Mesenchymal stem cell (in vitro differentiated cells and primary cell): ENCODE results near the gene TECPR1.

Source experiments
- DNase-seq: peaks from one replicate; pipeline ENCODE4 v3.0.0-alpha.2; 2013
- H2AFZ ChIP-seq: one replicate; pipeline ENCODE4 v1.6.1; 2013; ENCODE audit warnings: low read depth, mild to moderate bottlenecking, control low read depth, inconsistent platforms, low read length, moderate library complexity
- H2AK5ac ChIP-seq: 2 replicates; pipeline ENCODE4 v1.6.1; 2013; ENCODE audit warnings: low read length, moderate library complexity, mild to moderate bottlenecking, inconsistent platforms; ENCODE audit not compliant: severe bottlenecking
- H2BK120ac ChIP-seq: one replicate; pipeline ENCODE4 v1.6.1; 2013; ENCODE audit warnings: low read depth, mild to moderate bottlenecking, inconsistent platforms, low read length, moderate library complexity
- H2BK12ac ChIP-seq, 2 experiments: one replicate each; pipeline ENCODE4 v1.6.1; 2013; ENCODE audit warnings: inconsistent platforms in 2 of 2, low read length in 2 of 2, mild to moderate bottlenecking in 2 of 2, moderate library complexity in 2 of 2, control low read depth in 1 of 2
- H2BK15ac ChIP-seq: one replicate; pipeline ENCODE4 v1.6.1; 2013; ENCODE audit warnings: mild to moderate bottlenecking, low read depth, inconsistent platforms; ENCODE audit not compliant: poor library complexity, severe bottlenecking
- H2BK5ac ChIP-seq: 2 replicates; pipeline ENCODE4 v1.6.1; 2013; ENCODE audit warnings: low read depth, mild to moderate bottlenecking, low read length, control low read depth, inconsistent platforms; ENCODE audit not compliant: poor library complexity, severe bottlenecking
- H3K14ac ChIP-seq, 2 experiments: one replicate each; pipeline ENCODE4 v1.6.1; 2013; ENCODE audit warnings: inconsistent platforms in 2 of 2, low read length in 2 of 2, control low read depth in 1 of 2, mild to moderate bottlenecking in 1 of 2, moderate library complexity in 1 of 2
- H3K18ac ChIP-seq, 2 experiments: one replicate each; pipeline ENCODE4 v1.6.1; 2013; ENCODE audit warnings: inconsistent platforms in 2 of 2, low read length in 2 of 2, control low read depth in 1 of 2, low read depth in 1 of 2, mild to moderate bottlenecking in 1 of 2
- H3K23ac ChIP-seq, 2 experiments: one replicate each; pipeline ENCODE4 v1.6.1; 2013; ENCODE audit warnings: inconsistent platforms in 2 of 2, low read length in 2 of 2, mild to moderate bottlenecking in 2 of 2, moderate library complexity in 2 of 2, control low read depth in 1 of 2
- H3K27ac ChIP-seq: 2 replicates; pipeline ENCODE4 v1.5.1; 2013; ENCODE audit warnings: mild to moderate bottlenecking, moderate library complexity, low read length, control low read depth, inconsistent platforms; ENCODE audit not compliant: poor library complexity, severe bottlenecking
- H3K27me3 ChIP-seq, 2 experiments: 2 replicates each; pipeline versions ENCODE4 v1.6.1 to v1.7.0; 2013; ENCODE audit warnings: low read length in 2 of 2, mild to moderate bottlenecking in 2 of 2, moderate library complexity in 2 of 2, control low read depth in 1 of 2, inconsistent platforms in 1 of 2; ENCODE audit not compliant: control insufficient read depth in 1 of 2, insufficient read depth in 1 of 2
- H3K36me3 ChIP-seq, 2 experiments: 2 replicates each; pipeline versions ENCODE4 v1.6.1 to v1.7.0; 2013; ENCODE audit warnings: low read length in 2 of 2, control low read depth in 1 of 2, inconsistent platforms in 1 of 2, low read depth in 1 of 2, mild to moderate bottlenecking in 1 of 2; ENCODE audit not compliant: insufficient read depth in 2 of 2, control insufficient read depth in 1 of 2
- H3K4ac ChIP-seq, 2 experiments: one replicate each; pipeline ENCODE4 v1.6.1; 2013; ENCODE audit warnings: inconsistent platforms in 2 of 2, low read length in 2 of 2, mild to moderate bottlenecking in 2 of 2, moderate library complexity in 2 of 2, control low read depth in 1 of 2, low read depth in 1 of 2
- H3K4me1 ChIP-seq: 2 replicates; pipeline ENCODE4 v1.6.1; 2013; ENCODE audit warnings: low read depth, low read length, control low read depth; ENCODE audit not compliant: control insufficient read depth, insufficient read depth
- H3K4me2 ChIP-seq: 2 replicates; pipeline ENCODE4 v1.6.1; 2013; ENCODE audit warnings: low read length, mild to moderate bottlenecking, inconsistent platforms; ENCODE audit not compliant: poor library complexity, severe bottlenecking
- H3K4me3 ChIP-seq, 2 experiments: 2 replicates each; pipeline versions ENCODE4 v1.5.1 to v1.7.0; 2013; ENCODE audit warnings: low read length in 2 of 2, mild to moderate bottlenecking in 2 of 2, control low read depth in 1 of 2, low read depth in 1 of 2; ENCODE audit not compliant: insufficient read depth in 1 of 2
- H3K79me1 ChIP-seq: replicated peaks from 2 replicates; pipeline ENCODE4 v1.6.1; 2013; ENCODE audit warnings: mild to moderate bottlenecking, control low read depth, low read length, inconsistent platforms; ENCODE audit not compliant: poor library complexity, severe bottlenecking
- H3K9ac ChIP-seq: 2 replicates; pipeline ENCODE4 v1.7.0; 2013; ENCODE audit warnings: mild to moderate bottlenecking, low read length, moderate library complexity
- H3K9me3 ChIP-seq: 2 replicates; pipeline ENCODE4 v1.7.0; 2013; ENCODE audit warnings: mild to moderate bottlenecking, low read length; ENCODE audit not compliant: control insufficient read depth
- H4K8ac ChIP-seq: one replicate; pipeline ENCODE4 v1.6.1; 2013; ENCODE audit warnings: inconsistent platforms, mild to moderate bottlenecking, low read length, moderate library complexity
- H4K91ac ChIP-seq: one replicate; pipeline ENCODE4 v1.6.1; 2013; ENCODE audit warnings: mild to moderate bottlenecking, low read length, inconsistent platforms
- WGBS: methylation state at CpG from one replicate; pipeline ENCODE4 v1.1.7; 2013; ENCODE audit warnings: mixed read lengths; 5-methylcytosine and 5-hydroxymethylcytosine counted together

The TECPR1 gene

DNA sequence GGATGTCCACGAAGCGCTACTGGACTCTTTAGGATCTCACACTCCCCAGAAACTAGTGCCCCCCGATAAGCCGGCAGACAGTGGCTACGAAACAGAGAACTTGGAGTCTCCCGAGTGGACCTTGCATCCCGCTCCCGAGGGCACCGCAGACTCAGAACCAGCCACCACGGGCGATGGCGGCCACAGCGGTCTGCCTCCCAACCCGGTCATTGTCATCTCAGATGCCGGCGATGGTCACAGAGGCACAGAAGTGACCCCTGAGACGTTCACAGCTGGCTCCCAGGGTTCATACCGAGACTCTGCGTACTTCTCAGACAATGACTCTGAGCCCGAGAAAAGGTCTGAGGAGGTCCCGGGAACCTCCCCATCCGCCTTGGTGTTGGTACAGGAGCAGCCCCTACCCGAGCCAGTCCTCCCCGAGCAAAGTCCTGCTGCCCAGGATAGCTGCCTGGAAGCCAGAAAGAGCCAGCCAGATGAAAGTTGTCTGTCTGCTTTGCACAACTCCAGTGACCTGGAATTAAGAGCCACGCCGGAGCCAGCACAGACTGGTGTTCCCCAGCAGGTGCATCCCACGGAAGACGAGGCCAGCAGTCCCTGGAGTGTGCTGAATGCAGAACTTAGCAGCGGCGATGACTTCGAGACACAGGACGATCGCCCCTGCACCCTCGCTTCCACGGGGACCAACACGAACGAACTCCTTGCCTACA lies 58.4 kb downstream of the TECPR1 start:
- H3K23ac ChIP-seq: no peak overlapping the region
- H3K4me2 ChIP-seq: no peak overlapping the region
- H3K4ac ChIP-seq: no peak overlapping the region
- no peak overlapping the region for H2BK15ac ChIP-seq
- no peak overlapping the region for H4K91ac ChIP-seq
- H2BK5ac ChIP-seq: no peak overlapping the region
- H4K8ac ChIP-seq: no peak overlapping the region
- H3K9ac ChIP-seq: no peak overlapping the region
- no peak overlapping the region for H3K14ac ChIP-seq
- no peak overlapping the region for H2BK120ac ChIP-seq
- no peaks in the 10 kb centered on the region for H3K9me3 ChIP-seq
- H3K18ac ChIP-seq: no peak overlapping the region
- no peak overlapping the region for H3K27ac ChIP-seq
- H2AFZ ChIP-seq: no peak overlapping the region
- peaks cover 5% of the 10 kb centered on the region for H3K4me1 ChIP-seq
- peaks cover 15% of the 10 kb centered on the region for H3K79me1 ChIP-seq
- H3K27me3 ChIP-seq: no peaks in the 10 kb centered on the region
- H2AK5ac ChIP-seq: no peak overlapping the region
- H3K4me3 ChIP-seq: no peak overlapping the region
- no peak overlapping the region for H2BK12ac ChIP-seq
- no peak for DNase-seq
- H3K36me3 ChIP-seq: peaks cover 44 to 65% of the 10 kb centered on the region in 2 experiments
- 98% methylated on average over 37 of the region's 37 CpGs for WGBS

DNA sequence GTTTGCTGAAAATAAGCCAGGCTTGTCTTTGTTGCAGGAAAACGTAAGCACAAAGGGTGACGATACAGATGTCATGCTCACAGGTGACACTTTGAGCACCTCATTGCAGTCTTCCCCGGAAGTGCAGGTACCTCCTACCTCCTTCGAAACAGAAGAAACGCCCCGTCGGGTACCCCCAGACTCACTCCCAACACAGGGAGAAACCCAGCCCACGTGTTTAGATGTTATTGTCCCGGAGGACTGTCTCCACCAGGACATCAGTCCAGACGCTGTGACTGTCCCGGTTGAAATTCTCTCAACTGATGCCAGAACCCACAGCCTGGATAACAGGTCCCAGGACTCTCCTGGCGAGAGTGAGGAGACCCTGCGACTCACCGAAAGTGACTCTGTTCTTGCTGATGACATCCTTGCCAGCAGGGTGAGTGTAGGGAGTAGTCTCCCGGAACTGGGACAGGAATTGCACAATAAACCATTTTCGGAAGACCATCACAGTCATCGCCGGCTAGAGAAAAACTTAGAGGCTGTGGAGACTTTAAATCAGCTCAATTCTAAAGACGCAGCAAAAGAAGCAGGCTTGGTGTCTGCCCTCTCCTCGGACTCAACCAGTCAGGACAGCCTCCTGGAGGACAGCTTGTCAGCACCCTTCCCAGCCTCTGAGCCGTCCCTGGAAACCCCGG lies 59.1 kb downstream of the TECPR1 start:
- no peak overlapping the region for H3K4me2 ChIP-seq
- no peak overlapping the region for H4K8ac ChIP-seq
- no peak overlapping the region for H3K23ac ChIP-seq
- H2AK5ac ChIP-seq: no peak overlapping the region
- H3K27ac ChIP-seq: no peak overlapping the region
- no peak overlapping the region for H3K4ac ChIP-seq
- no peak overlapping the region for H2BK5ac ChIP-seq
- H3K27me3 ChIP-seq: no peaks in the 10 kb centered on the region
- H3K9me3 ChIP-seq: no peaks in the 10 kb centered on the region
- no peak overlapping the region for H3K4me3 ChIP-seq
- no peak overlapping the region for H2BK12ac ChIP-seq
- WGBS: 91% methylated on average over 22 of the region's 22 CpGs
- H3K4me1 ChIP-seq: peaks cover 5% of the 10 kb centered on the region
- peaks cover 44 to 65% of the 10 kb centered on the region in 2 experiments for H3K36me3 ChIP-seq
- no peak overlapping the region for H2BK120ac ChIP-seq
- no peak overlapping the region for H4K91ac ChIP-seq
- H2BK15ac ChIP-seq: no peak overlapping the region
- no peak overlapping the region for H3K18ac ChIP-seq
- no peak overlapping the region for H3K14ac ChIP-seq
- no peak overlapping the region for H2AFZ ChIP-seq
- H3K79me1 ChIP-seq: peaks cover 15% of the 10 kb centered on the region
- H3K9ac ChIP-seq: no peak overlapping the region
- DNase-seq: no peak

DNA sequence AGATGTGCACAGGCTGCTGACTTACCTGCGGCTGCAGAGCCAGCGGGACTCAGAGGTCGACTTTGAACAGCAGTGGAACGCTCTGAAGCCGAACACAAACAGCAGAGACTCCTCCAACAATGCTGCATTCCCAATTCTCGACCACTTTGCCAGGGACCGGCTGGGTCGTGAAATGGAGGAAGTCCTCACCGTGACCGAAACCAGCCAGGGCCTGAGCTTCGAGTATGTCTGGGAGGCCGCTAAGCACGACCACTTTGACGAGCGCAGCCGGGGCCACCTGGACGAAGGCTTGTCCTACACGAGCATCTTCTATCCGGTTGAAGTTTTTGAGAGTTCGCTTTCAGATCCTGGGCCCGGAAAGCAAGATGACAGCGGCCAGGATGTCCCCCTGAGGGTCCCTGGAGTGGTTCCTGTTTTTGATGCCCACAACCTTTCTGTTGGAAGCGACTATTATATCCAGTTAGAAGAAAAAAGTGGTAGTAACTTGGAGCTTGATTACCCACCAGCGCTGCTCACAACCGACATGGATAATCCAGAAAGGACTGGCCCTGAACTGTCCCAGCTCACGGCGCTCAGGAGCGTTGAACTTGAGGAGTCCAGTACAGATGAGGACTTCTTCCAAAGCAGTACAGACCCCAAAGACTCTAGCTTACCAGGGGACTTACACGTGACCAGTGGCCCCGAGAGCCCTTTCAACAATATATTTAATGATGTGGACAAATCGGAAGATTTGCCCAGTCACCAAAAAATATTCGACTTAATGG lies 60.2 kb downstream of the TECPR1 start:
- Histone ChIP-seq H3K9me3 (no peaks in the 10 kb centered on the region), H3K9ac (no peak overlapping the region), H2BK15ac (no peak overlapping the region), H2BK5ac (no peak overlapping the region), H3K36me3 (peaks cover 44 to 64% of the 10 kb centered on the region in 2 experiments), H3K4me2 (no peak overlapping the region), H2BK120ac (no peak overlapping the region), H4K8ac (no peak overlapping the region), H2AK5ac (no peak overlapping the region), H3K79me1 (peaks cover 12% of the 10 kb centered on the region), H3K27ac (no peak overlapping the region), H2BK12ac (no peak overlapping the region), H3K27me3 (no peaks in the 10 kb centered on the region), H3K4me1 (peaks cover 5% of the 10 kb centered on the region), H3K14ac (no peak overlapping the region), H3K23ac (no peak overlapping the region), H4K91ac (no peak overlapping the region), H3K18ac (no peak overlapping the region), H2AFZ (no peak overlapping the region), H3K4me3 (no peak overlapping the region), H3K4ac (no peak overlapping the region)
- WGBS: 96% methylated on average over 32 of the region's 32 CpGs
- DNase-seq: no peak

DNA sequence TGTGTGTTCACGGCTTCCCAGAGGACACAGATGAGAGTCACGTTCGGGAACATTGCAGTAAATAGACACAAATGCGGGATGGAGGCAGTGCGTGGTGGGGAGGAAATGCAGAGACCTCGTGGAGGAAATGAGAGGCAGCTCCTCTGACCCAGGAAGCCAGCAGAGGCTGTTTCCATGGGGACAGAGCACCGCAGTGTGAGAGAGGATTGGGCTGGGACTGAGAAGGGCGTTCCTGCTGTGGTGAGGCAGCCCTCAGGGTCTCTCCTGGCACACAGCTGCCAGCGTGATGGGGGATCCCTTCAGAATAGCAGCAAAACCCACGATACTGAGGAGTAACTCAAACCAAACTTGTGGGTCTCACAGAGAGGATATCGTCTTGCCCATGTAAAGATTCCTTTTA lies 62.5 kb downstream of the TECPR1 start:
- H3K4me1 ChIP-seq: peaks cover 2% of the 10 kb centered on the region

More for the DNA sequence above, 62.5 kb downstream of the TECPR1 start:
- Histone ChIP-seq H3K4me3 (no peak overlapping the region), H3K23ac (no peak overlapping the region), H2AK5ac (no peak overlapping the region), H2BK12ac (no peak overlapping the region), H4K8ac (no peak overlapping the region), H3K9ac (no peak overlapping the region), H3K4me2 (no peak overlapping the region), H3K27ac (no peak overlapping the region), H4K91ac (no peak overlapping the region), H2BK15ac (no peak overlapping the region), H3K14ac (no peak overlapping the region), H3K4ac (no peak overlapping the region), H2AFZ (no peak overlapping the region), H3K27me3 (no peaks in the 10 kb centered on the region), H3K79me1 (peaks cover 7% of the 10 kb centered on the region), H3K36me3 (peaks cover 31 to 45% of the 10 kb centered on the region in 2 experiments), H3K9me3 (no peaks in the 10 kb centered on the region), H2BK120ac (no peak overlapping the region), H3K18ac (no peak overlapping the region), H2BK5ac (no peak overlapping the region)
- no peak for DNase-seq
- WGBS: 95% methylated on average over 11 of the region's 11 CpGs
